ENCODE results near the gene CHAF1B. TPM values are rescaled to one million over a fixed set of nuclear protein-coding genes. Genes with fewer than 3 reads are reported as not detected.

Gene CHAF1B
- total RNA-seq, 2 experiments from 2014 or later, result 9.9 to 24.0 TPM

DNA sequence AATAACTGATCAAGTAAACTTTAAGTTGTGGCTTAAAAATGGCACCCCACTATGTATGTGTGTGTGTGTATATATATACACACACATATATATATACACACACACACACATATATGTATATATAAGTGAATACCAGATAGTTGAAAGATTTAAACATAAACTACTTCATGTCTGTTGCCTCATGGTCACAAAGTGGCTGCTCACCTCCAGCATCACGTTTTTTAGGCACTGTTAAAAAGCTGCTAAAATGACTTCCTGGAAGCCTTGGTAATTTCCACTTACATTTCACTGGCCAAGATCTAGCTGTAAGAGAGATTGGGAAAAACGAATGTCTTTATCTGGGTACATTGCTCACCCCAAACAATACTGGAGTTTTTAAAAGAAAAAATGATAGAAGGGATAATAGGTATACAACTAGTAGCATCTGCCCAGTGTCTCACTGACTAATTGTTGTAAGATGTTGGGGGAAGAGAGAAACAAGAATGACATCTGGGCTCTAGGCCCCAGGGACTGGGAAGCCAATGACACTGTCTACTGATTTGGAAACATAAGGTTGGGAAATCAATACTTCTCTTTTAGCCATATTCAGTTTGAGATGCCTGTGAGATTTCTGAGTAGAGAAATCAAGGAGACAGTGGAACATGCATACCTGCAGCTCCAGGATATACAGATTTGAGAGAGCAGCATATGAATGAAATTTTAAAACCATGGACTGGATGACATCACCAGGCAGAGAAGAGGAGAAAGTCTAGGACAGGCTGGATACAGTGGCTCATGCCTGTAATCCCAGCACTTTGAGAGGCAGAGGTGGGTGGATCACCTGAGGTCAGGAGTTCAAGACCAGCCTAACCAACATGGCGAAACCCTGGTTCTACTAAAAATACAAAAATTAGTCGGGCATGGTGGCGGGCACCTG lies 51.9 kb downstream of the CHAF1B start:
- Histone ChIP-seq H2AFZ (ENCODE audit: low read length) (no peak overlapping the region), H3K27ac (ENCODE audit: low read depth, low read length, poor library complexity, severe bottlenecking) (no peak overlapping the region), H3K36me3 (ENCODE audit: insufficient read depth, low read length) (no peaks in the 10 kb centered on the region), H3K4me3 (ENCODE audit: low read depth, low read length, poor library complexity, severe bottlenecking) (no peak overlapping the region), H3K4me1 (ENCODE audit: insufficient read depth, low read length, poor library complexity, severe bottlenecking) (no peaks in the 10 kb centered on the region), H3K9me2 (ENCODE audit: insufficient read depth, low read length) (no peaks in the 10 kb centered on the region), H3K79me2 (ENCODE audit: insufficient read depth, low read depth, low read length) (no peaks in the 10 kb centered on the region), H4K20me1 (ENCODE audit: insufficient read depth, low read length) (no peaks in the 10 kb centered on the region), H3K9me3 (ENCODE audit: low read length) (no peaks in the 10 kb centered on the region), H3K4me2 (ENCODE audit: low read length) (no peak overlapping the region)
- ChIA-PET POLR2A (interaction anchor here (0.7 to 0.8 kb wide), 3 partner anchors 327 to 1381 kb away, joined by 3 to 4 read pairs (median 3); no protein-coding TSS in a partner anchor), CTCF (ENCODE audit: unreplicated experiment) (no interaction called here)
- TF ChIP-seq, protein P1, sequence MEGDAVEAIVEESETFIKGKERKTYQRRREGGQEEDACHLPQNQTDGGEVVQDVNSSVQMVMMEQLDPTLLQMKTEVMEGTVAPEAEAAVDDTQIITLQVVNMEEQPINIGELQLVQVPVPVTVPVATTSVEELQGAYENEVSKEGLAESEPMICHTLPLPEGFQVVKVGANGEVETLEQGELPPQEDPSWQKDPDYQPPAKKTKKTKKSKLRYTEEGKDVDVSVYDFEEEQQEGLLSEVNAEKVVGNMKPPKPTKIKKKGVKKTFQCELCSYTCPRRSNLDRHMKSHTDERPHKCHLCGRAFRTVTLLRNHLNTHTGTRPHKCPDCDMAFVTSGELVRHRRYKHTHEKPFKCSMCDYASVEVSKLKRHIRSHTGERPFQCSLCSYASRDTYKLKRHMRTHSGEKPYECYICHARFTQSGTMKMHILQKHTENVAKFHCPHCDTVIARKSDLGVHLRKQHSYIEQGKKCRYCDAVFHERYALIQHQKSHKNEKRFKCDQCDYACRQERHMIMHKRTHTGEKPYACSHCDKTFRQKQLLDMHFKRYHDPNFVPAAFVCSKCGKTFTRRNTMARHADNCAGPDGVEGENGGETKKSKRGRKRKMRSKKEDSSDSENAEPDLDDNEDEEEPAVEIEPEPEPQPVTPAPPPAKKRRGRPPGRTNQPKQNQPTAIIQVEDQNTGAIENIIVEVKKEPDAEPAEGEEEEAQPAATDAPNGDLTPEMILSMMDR (conservative IDR thresholded peaks at IDR 0.05; ENCODE audit: low read length), result no peak
- TF ChIP-seq EZH2phosphoT487 (IDR thresholded peaks at IDR 0.05; ENCODE audit: borderline replicate concordance, low read depth, low read length), result no peak
- no TSS peak for BruUV-seq (replicated peaks)
- no peak for DNase-seq (ENCODE audit: low spot score)
- intact Hi-C loops (cut with micrococcal nuclease; ENCODE audit: unreplicated experiment), result no loop called here

DNA sequence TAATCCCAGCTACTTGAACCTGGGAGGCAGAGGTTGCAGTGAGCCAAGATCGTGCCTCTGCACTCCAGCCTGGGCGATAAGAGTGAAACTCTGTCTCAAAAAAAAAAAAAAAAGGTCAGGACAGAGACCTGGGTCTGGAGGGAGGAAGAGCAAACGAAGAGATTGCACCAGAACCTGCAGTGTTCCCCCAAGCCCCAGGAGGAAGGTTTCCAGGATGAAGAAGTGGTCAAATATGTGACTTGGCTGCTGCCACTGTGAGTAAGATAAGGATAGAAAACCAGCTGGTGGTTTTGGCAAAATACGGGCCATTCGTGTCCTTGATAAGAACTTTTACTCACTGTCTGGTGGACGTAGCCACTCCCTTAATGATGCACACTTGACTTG lies 52.5 kb downstream of the CHAF1B start:
- no peak overlapping the region for H2AFZ ChIP-seq (ENCODE audit: low read length)
- intact Hi-C loops (cut with micrococcal nuclease; ENCODE audit: unreplicated experiment), result no loop called here
- H3K9me3 ChIP-seq (ENCODE audit: low read length), result no peaks in the 10 kb centered on the region
- no peaks in the 10 kb centered on the region for H3K79me2 ChIP-seq (ENCODE audit: insufficient read depth, low read depth, low read length)
- H3K4me1 ChIP-seq (ENCODE audit: insufficient read depth, low read length, poor library complexity, severe bottlenecking), result no peaks in the 10 kb centered on the region
- TF ChIP-seq, protein P1 (conservative IDR thresholded peaks at IDR 0.05; ENCODE audit: low read length), result no peak
- TF ChIP-seq EZH2phosphoT487 (IDR thresholded peaks at IDR 0.05; ENCODE audit: borderline replicate concordance, low read depth, low read length), result no peak
- no peak overlapping the region for H3K4me2 ChIP-seq (ENCODE audit: low read length)
- BruUV-seq (replicated peaks), result no TSS peak
- POLR2A ChIA-PET, result interaction anchor here (0.7 kb wide), 2 partner anchors 336 to 1380 kb away, joined by 3 read pairs; no protein-coding TSS in a partner anchor
- CTCF ChIA-PET (ENCODE audit: unreplicated experiment), result no interaction called here
- DNase-seq (ENCODE audit: low spot score), result no peak
- no peaks in the 10 kb centered on the region for H3K9me2 ChIP-seq (ENCODE audit: insufficient read depth, low read length)
- no peaks in the 10 kb centered on the region for H4K20me1 ChIP-seq (ENCODE audit: insufficient read depth, low read length)
- no peak overlapping the region for H3K27ac ChIP-seq (ENCODE audit: low read depth, low read length, poor library complexity, severe bottlenecking)
- H3K36me3 ChIP-seq (ENCODE audit: insufficient read depth, low read length), result no peaks in the 10 kb centered on the region
- H3K4me3 ChIP-seq (ENCODE audit: low read depth, low read length, poor library complexity, severe bottlenecking), result no peak overlapping the region

DNA sequence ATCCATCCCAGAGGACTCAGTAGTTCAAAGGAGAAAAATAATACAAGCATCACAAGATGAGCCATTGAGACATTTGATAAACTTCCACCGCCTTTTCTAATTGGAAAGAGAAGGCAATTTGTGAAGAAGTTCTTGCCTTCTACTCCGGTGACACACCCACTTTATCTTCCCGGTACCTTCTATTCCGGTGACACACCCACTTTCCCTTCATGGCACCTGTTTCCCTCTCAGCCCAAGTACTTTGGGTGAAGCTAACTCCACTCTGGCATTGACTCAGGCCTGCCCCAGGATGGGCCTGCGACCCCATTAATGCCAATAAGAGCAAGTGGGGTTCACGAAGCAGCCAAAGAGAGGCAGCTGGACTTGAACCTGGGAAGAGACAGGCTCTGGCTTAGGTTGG lies 56.5 kb downstream of the CHAF1B start:
- Histone ChIP-seq H3K36me3 (ENCODE audit: insufficient read depth, low read length) (no peaks in the 10 kb centered on the region), H3K4me1 (ENCODE audit: insufficient read depth, low read length, poor library complexity, severe bottlenecking) (no peaks in the 10 kb centered on the region), H3K9me2 (ENCODE audit: insufficient read depth, low read length) (no peaks in the 10 kb centered on the region), H3K27ac (ENCODE audit: low read depth, low read length, poor library complexity, severe bottlenecking) (no peak overlapping the region), H3K79me2 (ENCODE audit: insufficient read depth, low read depth, low read length) (no peaks in the 10 kb centered on the region), H4K20me1 (ENCODE audit: insufficient read depth, low read length) (no peaks in the 10 kb centered on the region), H3K4me2 (ENCODE audit: low read length) (no peak overlapping the region), H2AFZ (ENCODE audit: low read length) (no peak overlapping the region), H3K4me3 (ENCODE audit: low read depth, low read length, poor library complexity, severe bottlenecking) (no peak overlapping the region), H3K9me3 (ENCODE audit: low read length) (no peaks in the 10 kb centered on the region)
- ChIA-PET POLR2A (no interaction called here), CTCF (ENCODE audit: unreplicated experiment) (no interaction called here)
- intact Hi-C loops (cut with micrococcal nuclease; ENCODE audit: unreplicated experiment), result no loop called here
- BruUV-seq (replicated peaks), result no TSS peak
- no peak for DNase-seq (ENCODE audit: low spot score)
- TF ChIP-seq EZH2phosphoT487 (IDR thresholded peaks at IDR 0.05; ENCODE audit: borderline replicate concordance, low read depth, low read length), result no peak
- TF ChIP-seq, protein P1 (conservative IDR thresholded peaks at IDR 0.05; ENCODE audit: low read length), result no peak
